HepG2 (cell line): Measurements from ENCODE around the gene TAF8. TPM values are rescaled to one million over a fixed set of nuclear protein-coding genes. Genes with fewer than 3 reads are reported as not detected.

Experiments
- CTCF ChIP-seq: sonication (generic); formaldehyde crosslinking; IDR thresholded peaks from 2 replicates; pipeline ENCODE4 v1.5.0; 2020; ENCODE audit warnings: mild to moderate bottlenecking, missing genetic modification reagents, moderate library complexity
- ETV5 ChIP-seq: IDR thresholded peaks from 2 replicates; pipeline ENCODE4 v1.6.1; 2018; ENCODE audit warnings: missing biosample characterization, missing genetic modification reagents, inconsistent platforms, borderline replicate concordance
- HMGXB3 ChIP-seq: sonication (generic); formaldehyde crosslinking; IDR thresholded peaks from 2 replicates; pipeline ENCODE4 v1.4.0; 2020; ENCODE audit warnings: missing genetic modification reagents, borderline replicate concordance
- MAFK ChIP-seq, 2 experiments: IDR thresholded peaks in 1 of 2; conservative IDR thresholded peaks in 1 of 2; 2 replicates each; pipeline ENCODE4 v1.6.1; 2011; ENCODE audit warnings: improper control_type of control experiment in 2 of 2, low read length in 2 of 2
- NFE2L1 ChIP-seq: sonication (generic); formaldehyde crosslinking; IDR thresholded peaks from 2 replicates; pipeline ENCODE4 v1.4.0; 2020; ENCODE audit warnings: missing genetic modification reagents, mild to moderate bottlenecking, borderline replicate concordance
- NR3C1 ChIP-seq: sonication (generic); formaldehyde crosslinking; IDR thresholded peaks from 2 replicates; pipeline ENCODE4 v1.4.0; 2020; ENCODE audit warnings: missing genetic modification reagents
- PATZ1 ChIP-seq: sonication (generic); formaldehyde crosslinking; IDR thresholded peaks from 2 replicates; pipeline ENCODE4 v1.4.0; 2020; ENCODE audit warnings: missing genetic modification reagents
- RAD21 ChIP-seq: fragments of 450-650 bp; formaldehyde crosslinking; IDR thresholded peaks from 2 replicates; pipeline ENCODE4 v1.5.0; 2020; ENCODE audit warnings: mild to moderate bottlenecking
- SALL1 ChIP-seq: sonication (generic); formaldehyde crosslinking; IDR thresholded peaks from 2 replicates; pipeline ENCODE4 v1.8.0; 2022; ENCODE audit warnings: mild to moderate bottlenecking, missing genetic modification reagents
- YEATS2 ChIP-seq: sonication (generic); formaldehyde crosslinking; IDR thresholded peaks from 2 replicates; pipeline ENCODE4 v1.4.0; 2020; ENCODE audit warnings: missing genetic modification reagents, borderline replicate concordance
- YY1 ChIP-seq: IDR thresholded peaks from 2 replicates; pipeline ENCODE4 v1.6.1; 2011; ENCODE audit warnings: low read length, low read depth, moderate library complexity, mild to moderate bottlenecking; ENCODE audit not compliant: insufficient read depth, insufficient replicate concordance
- ZNF274 ChIP-seq: sonication (generic); formaldehyde crosslinking; IDR thresholded peaks from 2 replicates; pipeline ENCODE4 v1.5.1; 2020; ENCODE audit warnings: mild to moderate bottlenecking, missing genetic modification reagents
- ZNF335 ChIP-seq: sonication (generic); formaldehyde crosslinking; IDR thresholded peaks from 2 replicates; pipeline ENCODE4 v1.4.0; 2020; ENCODE audit warnings: missing genetic modification reagents
- ZNF605 ChIP-seq: sonication (generic); formaldehyde crosslinking; IDR thresholded peaks from 2 replicates; pipeline ENCODE4 v1.8.0; 2022; ENCODE audit warnings: mild to moderate bottlenecking, missing genetic modification reagents
- polyA plus RNA-seq, 8 experiments: library from polyadenylated mRNA; depleted of rRNA in 3 of 8; stranded (reverse) in 7 of 8; unstranded in 1 of 8; fragments of >200 nt; fragmentation: Illumina TruSeq in 4 of 8; extraction: Trizol in 4 of 8; gene quantifications; 2 replicates each; pipeline versions ENCODE4 v1.2.1 to v1.2.3, GENCODE V29; 2011 to 2016; ENCODE audit warnings: low read depth in 4 of 8, missing spikeins in 1 of 8, mixed read lengths in 1 of 8; ENCODE audit not compliant: insufficient read depth in 1 of 8
- total RNA-seq, 5 experiments: library from RNA; depleted of rRNA; stranded (reverse); fragments of >200 nt; fragmentation: Illumina TruSeq; extraction: Trizol; gene quantifications; 2 replicates each; pipeline ENCODE4 v1.2.3, GENCODE V29; 2016; ENCODE audit warnings: low read depth in 1 of 5
- TF ChIP-seq, protein P1 (sequence below), 2 experiments: sonication (generic) in 1 of 2; formaldehyde crosslinking in 1 of 2; IDR thresholded peaks; 2 replicates each; pipeline versions ENCODE4 v1.4.0 to v1.6.1; 2018 to 2020; ENCODE audit warnings: missing genetic modification reagents in 2 of 2, borderline replicate concordance in 1 of 2, low read depth in 1 of 2, mild to moderate bottlenecking in 1 of 2, missing biosample characterization in 1 of 2
- TF ChIP-seq, protein P2 (sequence below): sonication (generic); formaldehyde crosslinking; IDR thresholded peaks from 2 replicates; pipeline ENCODE4 v1.4.0; 2020; ENCODE audit warnings: missing genetic modification reagents

The TAF8 gene
- total and polyA plus RNA-seq, 2 of the 13 experiments (the other 11 are each of a cell fraction or from before 2014, with no cell fraction given) = 25.2 to 25.8 TPM

DNA sequence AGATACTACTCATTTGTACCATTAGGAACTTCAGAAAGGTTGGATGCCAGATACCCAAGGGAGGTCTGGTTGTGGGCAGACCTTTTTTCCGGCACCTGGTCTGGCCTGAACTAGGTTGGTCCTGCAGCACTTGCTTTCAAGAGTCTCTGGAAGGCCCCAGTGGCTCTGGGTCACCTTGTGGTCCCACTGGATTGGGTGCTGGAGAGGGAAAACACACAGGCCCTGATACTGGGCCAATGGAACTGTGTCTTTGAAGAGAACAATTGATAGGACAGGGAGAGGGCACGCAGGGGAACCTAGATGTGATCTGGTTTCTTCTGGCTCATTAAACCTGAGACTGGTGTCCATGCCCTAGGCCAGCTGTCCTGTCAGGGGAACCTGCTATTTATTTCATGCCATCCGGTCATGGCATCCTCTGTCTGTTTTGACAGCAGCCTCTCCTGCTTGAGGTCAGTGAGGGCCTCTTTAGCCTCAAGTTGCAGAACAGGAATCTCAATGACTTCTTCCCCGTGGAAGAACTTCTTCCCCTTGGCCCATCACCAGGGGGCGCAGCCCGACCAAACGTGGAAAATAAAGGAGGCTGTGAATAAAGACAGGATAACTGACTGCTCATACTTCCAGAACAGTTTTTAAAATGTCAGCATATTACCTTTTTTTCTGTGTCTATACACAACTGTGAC is 25.0 kb downstream of the TAF8 start (continued):
- TF ChIP-seq HMGXB3 (CRISPR knock-in tag) = peak; percentile 54; the same call in 1 of the 2 replicates
- TF ChIP-seq NR3C1 (CRISPR knock-in tag) = no peak
- peak; percentile 89 for TF ChIP-seq RAD21
- TF ChIP-seq, protein P1, sequence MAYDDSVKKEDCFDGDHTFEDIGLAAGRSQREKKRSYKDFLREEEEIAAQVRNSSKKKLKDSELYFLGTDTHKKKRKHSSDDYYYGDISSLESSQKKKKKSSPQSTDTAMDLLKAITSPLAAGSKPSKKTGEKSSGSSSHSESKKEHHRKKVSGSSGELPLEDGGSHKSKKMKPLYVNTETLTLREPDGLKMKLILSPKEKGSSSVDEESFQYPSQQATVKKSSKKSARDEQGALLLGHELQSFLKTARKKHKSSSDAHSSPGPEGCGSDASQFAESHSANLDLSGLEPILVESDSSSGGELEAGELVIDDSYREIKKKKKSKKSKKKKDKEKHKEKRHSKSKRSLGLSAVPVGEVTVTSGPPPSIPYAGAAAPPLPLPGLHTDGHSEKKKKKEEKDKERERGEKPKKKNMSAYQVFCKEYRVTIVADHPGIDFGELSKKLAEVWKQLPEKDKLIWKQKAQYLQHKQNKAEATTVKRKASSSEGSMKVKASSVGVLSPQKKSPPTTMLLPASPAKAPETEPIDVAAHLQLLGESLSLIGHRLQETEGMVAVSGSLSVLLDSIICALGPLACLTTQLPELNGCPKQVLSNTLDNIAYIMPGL (CRISPR knock-in tag; IDR thresholded peaks at IDR 0.05; ENCODE audit: borderline replicate concordance in 1 of 2, low read depth in 1 of 2) = peak in 1 of 2 experiments; percentile 52; a peak in 1 of 4 replicates
- no peak for TF ChIP-seq NFE2L1 (CRISPR knock-in tag)
- peak; percentile 25; the same call in 1 of the 2 replicates for TF ChIP-seq ETV5 (CRISPR knock-in tag)
- TF ChIP-seq SALL1 (CRISPR knock-in tag) = 0 out of 2 replicates have a peak, but pooled peaks have one; percentile 38
- TF ChIP-seq YY1 = no peak
- 0 out of 2 replicates have a peak, but pooled peaks have one; percentile 33 for TF ChIP-seq ZNF335 (CRISPR knock-in tag)
- peak; percentile 93 for TF ChIP-seq CTCF (CRISPR knock-in tag)
- TF ChIP-seq, protein P2, sequence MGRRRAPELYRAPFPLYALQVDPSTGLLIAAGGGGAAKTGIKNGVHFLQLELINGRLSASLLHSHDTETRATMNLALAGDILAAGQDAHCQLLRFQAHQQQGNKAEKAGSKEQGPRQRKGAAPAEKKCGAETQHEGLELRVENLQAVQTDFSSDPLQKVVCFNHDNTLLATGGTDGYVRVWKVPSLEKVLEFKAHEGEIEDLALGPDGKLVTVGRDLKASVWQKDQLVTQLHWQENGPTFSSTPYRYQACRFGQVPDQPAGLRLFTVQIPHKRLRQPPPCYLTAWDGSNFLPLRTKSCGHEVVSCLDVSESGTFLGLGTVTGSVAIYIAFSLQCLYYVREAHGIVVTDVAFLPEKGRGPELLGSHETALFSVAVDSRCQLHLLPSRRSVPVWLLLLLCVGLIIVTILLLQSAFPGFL (CRISPR knock-in tag) = no peak
- TF ChIP-seq PATZ1 (CRISPR knock-in tag) = peak; percentile 28; the same call in 1 of the 2 replicates
- peak; percentile 56; the same call in 1 of the 2 replicates for TF ChIP-seq YEATS2 (CRISPR knock-in tag)
- peak; percentile 76 to 77 for TF ChIP-seq MAFK (conservative IDR thresholded peaks at IDR 0.05 in 1 of 2, IDR thresholded peaks at IDR 0.05 in 1 of 2; ENCODE audit: low read length in 2 of 2)
- TF ChIP-seq ZNF605 (CRISPR knock-in tag) = 0 out of 2 replicates have a peak, but pooled peaks have one; percentile 16
- TF ChIP-seq ZNF274 = no peak
